ENCODE data around the gene PPP1R27. TPM values are rescaled to one million over a fixed set of nuclear protein-coding genes. Genes with fewer than 3 reads are reported as not detected.

The PPP1R27 gene
- total and polyA plus RNA-seq, 9 donors = 14.6 to 57.4 (median 31.1) TPM

DNA sequence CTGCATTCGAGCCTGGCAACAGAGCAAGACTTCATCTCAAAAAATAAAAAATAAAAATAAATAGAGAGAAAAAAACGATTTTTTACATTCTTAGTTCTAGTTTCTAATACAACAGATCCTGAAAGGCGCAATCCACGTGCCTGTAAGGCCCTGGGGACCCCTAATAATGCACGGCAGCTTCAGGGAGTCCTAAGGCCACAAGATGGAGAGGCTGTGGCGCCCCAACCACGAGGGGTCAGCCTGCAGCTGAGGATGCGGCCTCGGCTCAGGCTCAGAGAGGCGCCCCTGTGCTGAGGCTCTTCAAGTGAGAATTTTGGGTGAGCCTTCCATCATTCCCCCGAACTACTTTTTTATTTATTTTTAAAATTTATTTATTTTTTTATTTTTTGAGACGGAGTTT is 14.6 kb upstream of the PPP1R27 start:
- H3K36me3 ChIP-seq (ENCODE audit: control insufficient read depth, insufficient read depth, low read length) = peaks cover 86% of the 10 kb centered on the region
- no peaks in the 10 kb centered on the region for H3K9me3 ChIP-seq (replicated peaks; ENCODE audit: control insufficient read depth, low read depth, low read length)
- H3K4me3 ChIP-seq (ENCODE audit: low read length) = no peak overlapping the region
- DNase-seq = no peak
- no peak overlapping the region for H3K27ac ChIP-seq (ENCODE audit: low read length)
- WGBS (ENCODE audit: insufficient coverage) = 93% methylated on average over 5 of the region's 12 CpGs
- no peaks in the 10 kb centered on the region for H3K4me1 ChIP-seq (ENCODE audit: control insufficient read depth, insufficient read depth, low read length)
- no peaks in the 10 kb centered on the region for H3K27me3 ChIP-seq (ENCODE audit: control insufficient read depth, insufficient read depth, low read length)

DNA sequence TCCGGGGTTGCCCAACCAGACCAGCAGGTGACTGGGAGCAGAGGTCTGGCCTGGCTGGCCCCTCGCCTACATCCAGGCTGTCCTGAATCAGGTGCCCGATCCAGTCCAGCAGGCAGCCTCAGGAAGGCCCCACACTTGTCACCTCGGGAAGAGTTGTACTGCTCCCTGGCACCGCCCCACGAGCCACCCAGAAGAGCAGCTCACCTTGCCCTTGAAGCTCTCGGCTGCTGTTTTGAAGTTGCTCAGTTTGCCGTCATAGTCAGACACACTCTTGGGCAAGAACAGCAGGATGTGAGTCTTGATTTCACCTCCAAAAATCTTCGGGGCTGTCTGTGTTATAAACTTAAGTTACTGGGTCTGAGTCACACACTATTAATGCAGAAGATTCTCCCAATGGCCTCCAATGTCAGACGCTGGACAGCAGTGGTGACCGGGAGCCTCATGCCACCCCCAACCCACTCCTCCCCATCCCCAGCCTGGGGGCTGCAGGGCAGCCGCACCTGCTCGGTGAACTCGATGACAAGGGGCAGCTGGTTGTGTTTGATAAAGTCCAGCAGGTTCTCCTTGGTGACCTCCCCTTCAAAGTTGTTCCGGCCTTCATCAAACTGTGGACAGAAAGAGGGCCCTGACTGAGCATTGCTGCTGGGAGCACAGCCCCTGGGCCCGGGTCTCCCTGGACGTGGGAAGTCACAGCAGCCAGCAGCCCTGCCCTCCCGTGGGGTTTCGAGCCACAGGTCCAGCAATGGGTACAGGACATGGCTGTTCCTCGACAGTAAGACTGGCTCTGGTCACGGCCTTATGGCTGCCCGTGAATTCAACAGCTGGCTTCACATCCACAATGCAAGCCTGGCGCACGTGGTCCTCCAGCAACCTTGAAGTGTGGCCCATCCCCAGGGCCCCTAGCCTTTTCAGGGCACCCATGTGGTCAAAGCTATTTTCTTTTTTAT is 12.2 kb upstream of the PPP1R27 start:
- peaks cover 82% of the 10 kb centered on the region for H3K36me3 ChIP-seq (ENCODE audit: control insufficient read depth, insufficient read depth, low read length)
- no peaks in the 10 kb centered on the region for H3K9me3 ChIP-seq (replicated peaks; ENCODE audit: control insufficient read depth, low read depth, low read length)
- DNase-seq = no peak
- no peak overlapping the region for H3K27ac ChIP-seq (ENCODE audit: low read length)
- H3K4me1 ChIP-seq (ENCODE audit: control insufficient read depth, insufficient read depth, low read length) = no peaks in the 10 kb centered on the region
- no peak overlapping the region for H3K4me3 ChIP-seq (ENCODE audit: low read length)
- 89% methylated on average over 18 of the region's 24 CpGs for WGBS (ENCODE audit: insufficient coverage)
- no peaks in the 10 kb centered on the region for H3K27me3 ChIP-seq (ENCODE audit: control insufficient read depth, insufficient read depth, low read length)

- DNase-seq = no peak
- no peaks in the 10 kb centered on the region for H3K27me3 ChIP-seq (ENCODE audit: control insufficient read depth, insufficient read depth, low read length)
- H3K4me3 ChIP-seq (ENCODE audit: low read length) = no peak overlapping the region
- peaks cover 77% of the 10 kb centered on the region for H3K36me3 ChIP-seq (ENCODE audit: control insufficient read depth, insufficient read depth, low read length)
- 90% methylated on average over 36 of the region's 38 CpGs for WGBS (ENCODE audit: insufficient coverage)
- no peak overlapping the region for H3K27ac ChIP-seq (ENCODE audit: low read length)
- H3K4me1 ChIP-seq (ENCODE audit: control insufficient read depth, insufficient read depth, low read length) = peaks cover 6% of the 10 kb centered on the region
- H3K9me3 ChIP-seq (replicated peaks; ENCODE audit: control insufficient read depth, low read depth, low read length) = no peaks in the 10 kb centered on the region
These were observed 11.3 kb upstream of the PPP1R27 start for GRCh38 chr17:81845881-81846742.

GRCh38 chr17:81845361-81845760 is 10.5 kb upstream of the PPP1R27 start:
- Histone ChIP-seq H3K9me3 (replicated peaks; ENCODE audit: control insufficient read depth, low read depth, low read length) (no peaks in the 10 kb centered on the region), H3K27ac (ENCODE audit: low read length) (no peak overlapping the region), H3K4me1 (ENCODE audit: control insufficient read depth, insufficient read depth, low read length) (peaks cover 14% of the 10 kb centered on the region), H3K36me3 (ENCODE audit: control insufficient read depth, insufficient read depth, low read length) (peaks cover 71% of the 10 kb centered on the region), H3K4me3 (ENCODE audit: low read length) (no peak overlapping the region), H3K27me3 (ENCODE audit: control insufficient read depth, insufficient read depth, low read length) (no peaks in the 10 kb centered on the region)
- WGBS (ENCODE audit: insufficient coverage) = 97% methylated on average over 11 of the region's 13 CpGs
- DNase-seq = no peak

DNA sequence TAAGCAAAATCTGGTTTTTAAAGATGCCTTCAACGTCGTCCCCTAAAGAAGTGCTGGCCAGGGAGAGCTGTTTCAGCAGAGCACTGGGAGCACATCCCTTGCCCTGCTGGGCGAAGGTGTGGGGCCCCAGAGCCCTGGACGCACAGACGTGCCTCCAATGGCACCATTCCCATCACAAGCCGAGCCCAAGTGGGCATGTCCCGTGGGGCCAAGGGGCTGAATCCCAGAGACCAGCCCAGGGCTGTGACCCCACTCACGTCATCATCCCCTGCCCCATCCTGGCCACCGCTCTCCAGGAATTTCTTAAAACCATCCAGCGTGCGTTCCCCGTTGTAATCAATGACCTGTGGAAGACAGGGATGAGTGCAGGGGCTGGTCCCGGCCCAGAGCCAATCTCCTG is 10.0 kb upstream of the PPP1R27 start:
- no peaks in the 10 kb centered on the region for H3K9me3 ChIP-seq (replicated peaks; ENCODE audit: control insufficient read depth, low read depth, low read length)
- 74% methylated on average over 10 of the region's 13 CpGs for WGBS (ENCODE audit: insufficient coverage)

GRCh38 chr17:81844327-81844851 is 9.5 kb upstream of the PPP1R27 start:
- WGBS (ENCODE audit: insufficient coverage) = 89% methylated on average over 13 of the region's 14 CpGs
- Histone ChIP-seq H3K27me3 (ENCODE audit: control insufficient read depth, insufficient read depth, low read length) (no peaks in the 10 kb centered on the region), H3K36me3 (ENCODE audit: control insufficient read depth, insufficient read depth, low read length) (peaks cover 65% of the 10 kb centered on the region), H3K9me3 (replicated peaks; ENCODE audit: control insufficient read depth, low read depth, low read length) (no peaks in the 10 kb centered on the region), H3K4me1 (ENCODE audit: control insufficient read depth, insufficient read depth, low read length) (peaks cover 15% of the 10 kb centered on the region), H3K27ac (ENCODE audit: low read length) (no peak overlapping the region), H3K4me3 (ENCODE audit: low read length) (no peak overlapping the region)
- no peak for DNase-seq

More for the DNA sequence above, 10.0 kb upstream of the PPP1R27 start:
- DNase-seq = no peak
- Histone ChIP-seq H3K36me3 (ENCODE audit: control insufficient read depth, insufficient read depth, low read length) (peaks cover 68% of the 10 kb centered on the region), H3K27me3 (ENCODE audit: control insufficient read depth, insufficient read depth, low read length) (no peaks in the 10 kb centered on the region), H3K4me1 (ENCODE audit: control insufficient read depth, insufficient read depth, low read length) (peaks cover 15% of the 10 kb centered on the region), H3K4me3 (ENCODE audit: low read length) (no peak overlapping the region), H3K27ac (ENCODE audit: low read length) (no peak overlapping the region)

DNA sequence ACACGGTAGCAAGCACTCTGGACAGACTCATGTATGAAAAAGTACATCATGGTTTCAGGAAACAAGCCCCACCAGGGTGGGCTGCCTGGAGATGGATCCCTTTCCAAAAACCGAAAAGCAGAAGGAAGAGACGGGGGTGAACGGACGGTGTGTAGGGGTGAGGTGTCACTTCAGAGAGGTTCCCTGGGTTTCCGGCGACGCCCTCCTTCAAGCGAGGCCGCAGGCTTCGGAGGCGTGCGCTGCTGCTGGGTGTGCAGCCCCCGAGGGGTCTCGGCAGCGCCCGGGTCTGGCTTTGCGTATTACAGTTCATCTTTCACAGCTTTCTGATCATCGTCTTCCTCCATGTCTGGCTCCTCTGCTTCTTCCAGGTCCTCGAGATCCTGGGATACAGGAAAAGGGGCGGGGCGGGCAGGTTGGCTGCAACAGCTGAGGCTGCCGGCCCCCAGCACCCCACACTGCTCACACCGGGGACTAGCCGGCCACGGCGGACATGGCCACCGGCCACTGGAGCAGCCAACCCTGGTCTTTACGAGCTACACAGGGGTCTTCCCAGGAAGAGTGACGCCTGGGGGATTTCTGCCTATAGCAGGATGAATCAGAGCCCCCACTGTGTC is 9.0 kb upstream of the PPP1R27 start:
- no peak for DNase-seq
- Histone ChIP-seq H3K4me3 (ENCODE audit: low read length) (no peak overlapping the region), H3K27me3 (ENCODE audit: control insufficient read depth, insufficient read depth, low read length) (no peaks in the 10 kb centered on the region), H3K4me1 (ENCODE audit: control insufficient read depth, insufficient read depth, low read length) (peaks cover 15% of the 10 kb centered on the region), H3K27ac (ENCODE audit: low read length) (no peak overlapping the region), H3K36me3 (ENCODE audit: control insufficient read depth, insufficient read depth, low read length) (peaks cover 60% of the 10 kb centered on the region), H3K9me3 (replicated peaks; ENCODE audit: control insufficient read depth, low read depth, low read length) (no peaks in the 10 kb centered on the region)
- 75% methylated on average over 26 of the region's 30 CpGs for WGBS (ENCODE audit: insufficient coverage)

DNA sequence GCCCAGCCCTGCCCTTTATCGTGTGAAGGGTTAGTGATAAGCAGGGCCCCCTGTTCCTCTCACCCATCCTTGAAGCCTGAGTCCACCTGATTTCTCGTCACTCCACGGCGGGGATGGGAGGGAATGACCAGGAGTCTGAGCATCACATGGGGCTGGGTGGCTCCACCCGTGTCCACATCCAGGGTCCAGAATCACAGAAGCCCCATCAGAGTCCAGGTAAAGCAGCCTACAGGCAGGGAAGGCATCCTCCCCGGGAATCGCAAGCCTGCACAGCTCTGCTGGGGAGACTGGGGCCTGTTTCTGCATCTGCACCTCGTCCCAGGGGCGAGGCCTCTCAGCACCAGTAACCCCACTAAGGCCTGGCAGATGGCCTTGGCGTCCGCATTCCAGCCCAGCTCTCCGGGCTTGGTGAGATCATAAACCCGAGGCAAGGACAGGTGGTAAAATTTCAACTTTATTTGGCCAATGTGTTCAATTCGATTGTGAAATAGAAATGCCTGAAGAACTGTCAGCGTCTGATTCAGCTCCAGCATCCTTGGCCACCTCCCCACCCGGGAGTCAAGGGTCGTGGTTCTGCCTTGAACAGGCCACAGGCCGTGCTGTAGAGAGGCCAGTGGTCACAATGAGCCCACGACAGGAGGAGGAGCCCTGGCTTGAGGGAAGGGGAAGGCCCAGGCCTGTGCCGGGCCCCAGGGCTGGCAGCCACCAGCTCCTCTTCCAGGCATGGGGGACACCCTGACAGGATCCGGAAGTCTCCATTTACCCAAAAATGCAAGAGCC is 8.1 kb upstream of the PPP1R27 start:
- 71% methylated on average over 15 of the region's 21 CpGs for WGBS (ENCODE audit: insufficient coverage)
- peaks cover 57% of the 10 kb centered on the region for H3K36me3 ChIP-seq (ENCODE audit: control insufficient read depth, insufficient read depth, low read length)
- no peaks in the 10 kb centered on the region for H3K27me3 ChIP-seq (ENCODE audit: control insufficient read depth, insufficient read depth, low read length)
- peaks cover 15% of the 10 kb centered on the region for H3K4me1 ChIP-seq (ENCODE audit: control insufficient read depth, insufficient read depth, low read length)
- no peaks in the 10 kb centered on the region for H3K9me3 ChIP-seq (replicated peaks; ENCODE audit: control insufficient read depth, low read depth, low read length)
- H3K27ac ChIP-seq (ENCODE audit: low read length) = no peak overlapping the region
- H3K4me3 ChIP-seq (ENCODE audit: low read length) = no peak overlapping the region
- no peak for DNase-seq

GRCh38 chr17:81842378-81842724 is 7.5 kb upstream of the PPP1R27 start:
- no peaks in the 10 kb centered on the region for H3K27me3 ChIP-seq (ENCODE audit: control insufficient read depth, insufficient read depth, low read length)
- 89% methylated on average over 9 of the region's 11 CpGs for WGBS (ENCODE audit: insufficient coverage)
- peaks cover 53% of the 10 kb centered on the region for H3K36me3 ChIP-seq (ENCODE audit: control insufficient read depth, insufficient read depth, low read length)
- DNase-seq = no peak
- no peaks in the 10 kb centered on the region for H3K9me3 ChIP-seq (replicated peaks; ENCODE audit: control insufficient read depth, low read depth, low read length)
- no peak overlapping the region for H3K4me3 ChIP-seq (ENCODE audit: low read length)
- no peak overlapping the region for H3K27ac ChIP-seq (ENCODE audit: low read length)
- peaks cover 15% of the 10 kb centered on the region for H3K4me1 ChIP-seq (ENCODE audit: control insufficient read depth, insufficient read depth, low read length)
